Measurements from ENCODE around the gene ZNF225. TPM values are rescaled to one million over a fixed set of nuclear protein-coding genes. Genes with fewer than 3 reads are reported as not detected.

The ZNF225 gene
- total RNA-seq, 1 donor = 6.2 TPM

DNA sequence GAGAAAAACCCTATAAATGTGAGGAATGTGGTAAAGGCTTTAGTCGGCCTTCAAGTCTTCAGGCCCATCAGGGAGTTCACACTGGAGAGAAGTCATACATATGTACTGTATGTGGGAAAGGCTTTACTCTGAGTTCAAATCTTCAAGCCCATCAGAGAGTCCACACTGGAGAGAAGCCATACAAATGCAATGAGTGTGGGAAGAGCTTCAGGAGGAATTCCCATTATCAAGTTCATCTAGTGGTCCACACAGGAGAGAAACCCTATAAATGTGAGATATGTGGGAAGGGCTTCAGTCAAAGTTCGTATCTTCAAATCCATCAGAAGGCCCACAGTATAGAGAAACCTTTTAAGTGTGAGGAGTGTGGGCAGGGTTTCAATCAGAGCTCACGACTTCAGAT is 63.4 kb downstream of the ZNF225 start:
- no peak for DNase-seq (ENCODE audit: insufficient read length, low spot score, missing footprints)
- no peaks in the 10 kb centered on the region for H3K27me3 ChIP-seq (ENCODE audit: insufficient read depth, low read length)
- no peaks in the 10 kb centered on the region for H3K4me1 ChIP-seq (ENCODE audit: insufficient read depth, low read length)
- peaks cover 36% of the 10 kb centered on the region for H3K9me3 ChIP-seq (ENCODE audit: low read depth, low read length)
- H3K36me3 ChIP-seq (ENCODE audit: insufficient read depth, low read length) = peaks cover 54% of the 10 kb centered on the region
- no peak overlapping the region for H2AFZ ChIP-seq (ENCODE audit: low read length)
- no peak overlapping the region for H3K4me2 ChIP-seq (ENCODE audit: insufficient read depth, low read length)
- H3K27ac ChIP-seq (ENCODE audit: low read depth, low read length) = no peak overlapping the region
- H3K4me3 ChIP-seq (ENCODE audit: insufficient read depth, low read length) = no peak overlapping the region
- no peaks in the 10 kb centered on the region for H3K79me2 ChIP-seq (ENCODE audit: insufficient read depth, low read length)
- H4K20me1 ChIP-seq (ENCODE audit: insufficient read depth, low read length) = no peaks in the 10 kb centered on the region
- TF ChIP-seq, protein P1, sequence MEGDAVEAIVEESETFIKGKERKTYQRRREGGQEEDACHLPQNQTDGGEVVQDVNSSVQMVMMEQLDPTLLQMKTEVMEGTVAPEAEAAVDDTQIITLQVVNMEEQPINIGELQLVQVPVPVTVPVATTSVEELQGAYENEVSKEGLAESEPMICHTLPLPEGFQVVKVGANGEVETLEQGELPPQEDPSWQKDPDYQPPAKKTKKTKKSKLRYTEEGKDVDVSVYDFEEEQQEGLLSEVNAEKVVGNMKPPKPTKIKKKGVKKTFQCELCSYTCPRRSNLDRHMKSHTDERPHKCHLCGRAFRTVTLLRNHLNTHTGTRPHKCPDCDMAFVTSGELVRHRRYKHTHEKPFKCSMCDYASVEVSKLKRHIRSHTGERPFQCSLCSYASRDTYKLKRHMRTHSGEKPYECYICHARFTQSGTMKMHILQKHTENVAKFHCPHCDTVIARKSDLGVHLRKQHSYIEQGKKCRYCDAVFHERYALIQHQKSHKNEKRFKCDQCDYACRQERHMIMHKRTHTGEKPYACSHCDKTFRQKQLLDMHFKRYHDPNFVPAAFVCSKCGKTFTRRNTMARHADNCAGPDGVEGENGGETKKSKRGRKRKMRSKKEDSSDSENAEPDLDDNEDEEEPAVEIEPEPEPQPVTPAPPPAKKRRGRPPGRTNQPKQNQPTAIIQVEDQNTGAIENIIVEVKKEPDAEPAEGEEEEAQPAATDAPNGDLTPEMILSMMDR (IDR thresholded peaks at IDR 0.05; ENCODE audit: extremely low read depth, low read depth, low read length) = no peak

DNA sequence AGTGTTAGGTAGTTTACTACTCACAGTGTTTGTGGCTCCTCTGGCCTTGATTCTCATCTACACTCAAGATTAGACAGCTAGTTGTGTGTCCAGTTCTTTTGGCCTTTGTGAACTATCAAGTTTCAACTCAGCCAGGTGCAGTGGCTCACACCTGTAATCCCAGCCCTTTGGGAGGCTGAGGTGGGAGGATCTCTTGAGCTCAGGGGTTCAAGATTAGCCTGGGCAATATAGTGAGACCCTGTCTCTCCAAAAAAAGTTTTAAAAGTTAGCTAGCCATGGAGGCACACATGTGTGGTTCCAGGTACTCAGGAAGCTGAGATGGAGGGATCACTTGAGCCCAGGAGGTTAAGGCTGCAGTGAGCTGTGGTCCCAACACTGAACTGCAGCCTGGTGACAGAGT is 67.8 kb downstream of the ZNF225 start:
- H3K79me2 ChIP-seq (ENCODE audit: insufficient read depth, low read length) = no peaks in the 10 kb centered on the region
- no peak overlapping the region for H3K4me3 ChIP-seq (ENCODE audit: insufficient read depth, low read length)
- H3K4me1 ChIP-seq (ENCODE audit: insufficient read depth, low read length) = no peaks in the 10 kb centered on the region
- no peak overlapping the region for H3K27ac ChIP-seq (ENCODE audit: low read depth, low read length)
- TF ChIP-seq, protein P1 (IDR thresholded peaks at IDR 0.05; ENCODE audit: extremely low read depth, low read depth, low read length) = no peak
- H3K27me3 ChIP-seq (ENCODE audit: insufficient read depth, low read length) = no peaks in the 10 kb centered on the region
- H3K4me2 ChIP-seq (ENCODE audit: insufficient read depth, low read length) = no peak overlapping the region
- H3K9me3 ChIP-seq (ENCODE audit: low read depth, low read length) = peaks cover 20% of the 10 kb centered on the region
- no peaks in the 10 kb centered on the region for H4K20me1 ChIP-seq (ENCODE audit: insufficient read depth, low read length)
- no peak overlapping the region for H2AFZ ChIP-seq (ENCODE audit: low read length)
- peaks cover 10% of the 10 kb centered on the region for H3K36me3 ChIP-seq (ENCODE audit: insufficient read depth, low read length)
- no peak for DNase-seq (ENCODE audit: insufficient read length, low spot score, missing footprints)

DNA sequence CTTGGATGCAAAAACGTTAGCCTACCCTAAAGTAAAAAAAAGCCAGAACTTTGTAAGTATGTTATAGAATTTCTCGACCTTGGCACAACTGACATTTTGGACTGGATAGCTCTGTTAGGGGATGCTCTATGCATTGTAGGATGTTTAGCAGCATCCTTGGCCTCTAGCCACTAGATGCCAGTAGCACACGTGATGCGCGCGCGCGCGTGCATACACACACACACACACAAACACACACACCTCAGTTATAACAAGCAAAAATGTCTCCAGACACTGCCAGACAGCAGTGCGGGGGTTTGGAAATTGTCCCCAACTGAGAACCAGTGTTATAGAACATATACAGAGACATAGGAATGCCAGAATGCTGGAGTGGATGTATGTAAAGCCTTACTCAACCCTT is 68.9 kb downstream of the ZNF225 start:
- peaks cover 9% of the 10 kb centered on the region for H3K9me3 ChIP-seq (ENCODE audit: low read depth, low read length)
- H3K27ac ChIP-seq (ENCODE audit: low read depth, low read length) = no peak overlapping the region

More for the DNA sequence above, 68.9 kb downstream of the ZNF225 start:
- no peaks in the 10 kb centered on the region for H3K4me1 ChIP-seq (ENCODE audit: insufficient read depth, low read length)
- no peaks in the 10 kb centered on the region for H3K27me3 ChIP-seq (ENCODE audit: insufficient read depth, low read length)
- H3K36me3 ChIP-seq (ENCODE audit: insufficient read depth, low read length) = no peaks in the 10 kb centered on the region
- H2AFZ ChIP-seq (ENCODE audit: low read length) = no peak overlapping the region
- H4K20me1 ChIP-seq (ENCODE audit: insufficient read depth, low read length) = no peaks in the 10 kb centered on the region
- no peak overlapping the region for H3K4me2 ChIP-seq (ENCODE audit: insufficient read depth, low read length)
- no peak for DNase-seq (ENCODE audit: insufficient read length, low spot score, missing footprints)
- no peak overlapping the region for H3K4me3 ChIP-seq (ENCODE audit: insufficient read depth, low read length)
- TF ChIP-seq, protein P1 (IDR thresholded peaks at IDR 0.05; ENCODE audit: extremely low read depth, low read depth, low read length) = no peak
- H3K79me2 ChIP-seq (ENCODE audit: insufficient read depth, low read length) = no peaks in the 10 kb centered on the region

Small RNA genes lying within 50 kb of the gene (small RNA-seq; reads per million reads assigned to genes)
- gene RNU6-902P = not detected

Other genes with a start within 250 kb of the ZNF225 start
- gene ZNF404, start 229.4 kb upstream of the ZNF225 start, total RNA-seq = 1.5 and 2.9 TPM in 2 replicates
- 15.6 and 22.7 TPM in 2 replicates for gene ZNF45, start 178.1 kb upstream of the ZNF225 start, total RNA-seq
- gene ZNF221, start 162.2 kb upstream of the ZNF225 start, total RNA-seq = 9.0 and 9.7 TPM in 2 replicates
- gene ZNF155, start 129.2 kb upstream of the ZNF225 start, total RNA-seq = 6.5 and 10.0 TPM in 2 replicates
- 7.1 and 7.2 TPM in 2 replicates for gene ZNF230, start 110.4 kb upstream of the ZNF225 start, total RNA-seq
- 6.8 and 7.6 TPM in 2 replicates for gene ZNF222, start 88.0 kb upstream of the ZNF225 start, total RNA-seq
- 5.8 and 6.8 TPM in 2 replicates for gene ZNF223, start 61.4 kb upstream of the ZNF225 start, total RNA-seq
- gene ZNF284, start 41.2 kb upstream of the ZNF225 start, total RNA-seq = 3.8 and 4.3 TPM in 2 replicates
- gene ZNF224, start 19.0 kb upstream of the ZNF225 start, total RNA-seq = 32.6 and 36.8 TPM in 2 replicates
- gene ZNF234, start 28.2 kb downstream of the ZNF225 start, total RNA-seq = 14.8 and 15.9 TPM in 2 replicates
- 17.4 and 19.4 TPM in 2 replicates for gene ZNF226, start 51.7 kb downstream of the ZNF225 start, total RNA-seq
- gene ZNF227, start 99.1 kb downstream of the ZNF225 start, total RNA-seq = 20.6 and 21.5 TPM in 2 replicates
- gene ZNF233, start 146.5 kb downstream of the ZNF225 start, total RNA-seq = 0.29 and 0.36 TPM in 2 replicates
- gene ZNF235, start 191.6 kb downstream of the ZNF225 start, total RNA-seq = 4.0 and 5.6 TPM in 2 replicates
- gene ZNF112, start 243.3 kb downstream of the ZNF225 start, total RNA-seq = 6.5 and 7.7 TPM in 2 replicates